Activated T-helper 1 cell treated with anti-CD3 and anti-CD28 coated beads, Interleukin-12 subunit alpha, Interleukin-12 subunit beta, Interleukin-2, Interleukin-4 antibody, amounts not matched to agents 30 ng/mL and 10 ng/mL and 1 ng/mL, durations not matched to agents 14 hours and 24 hours and 36 hours (primary cell): Measurements from ENCODE around the gene TEX2. TPM values are rescaled to one million over a fixed set of nuclear protein-coding genes. Genes with fewer than 3 reads are reported as not detected.
"Not testable (repeated sequence)": the region's sequence is repeated elsewhere in the genome, so short reads cannot be mapped to it uniquely, and the experiment has no call there.

ENCODE experiments used
- DNase-seq: peaks from one replicate; pipeline ENCODE4 v3.0.0; 2021; ENCODE audit warnings: low spot score
- H3K27ac Mint-ChIP-seq: one replicate; pipeline ENCODE4 v1.8.0; 2021; ENCODE audit warnings: mild to moderate bottlenecking, mixed read lengths
- H3K27me3 Mint-ChIP-seq: one replicate; pipeline ENCODE4 v1.8.0; 2022; ENCODE audit warnings: mild to moderate bottlenecking, moderate library complexity, mixed read lengths; ENCODE audit not compliant: insufficient read depth
- H3K36me3 Mint-ChIP-seq: one replicate; pipeline ENCODE4 v1.8.0; 2021; ENCODE audit warnings: low read depth, mixed read lengths
- H3K4me1 Mint-ChIP-seq: one replicate; pipeline ENCODE4 v1.8.0; 2021; ENCODE audit warnings: low read depth, mixed read lengths
- H3K4me3 Mint-ChIP-seq: one replicate; pipeline ENCODE4 v1.8.0; 2021; ENCODE audit warnings: mild to moderate bottlenecking, moderate library complexity, mixed read lengths
- H3K9me3 Mint-ChIP-seq: one replicate; pipeline ENCODE4 v1.8.0; 2021; ENCODE audit warnings: mixed read lengths
- intact Hi-C: fragments of 100-400 bp; cut with micrococcal nuclease; formaldehyde crosslinking; loops from one replicate; pipeline ENCODE4 v1.15.1; 2024
- total RNA-seq: library from RNA; stranded (reverse); gene quantifications from 2 replicates; pipeline ENCODE4 v1.2.3, GENCODE V29; 2022

TEX2 gene
- total RNA-seq, 1 donor from 2014 or later: 20.6 TPM

GRCh38 chr17:64226132-64226531, 36.9 kb downstream of the TEX2 start:
- intact Hi-C loops: no loop called here
- Mint-ChIP-seq H3K36me3 (no peaks in the 10 kb centered on the region), H3K4me1 (no peaks in the 10 kb centered on the region), H3K4me3 (no peak overlapping the region), H3K9me3 (no peaks in the 10 kb centered on the region), H3K27ac (no peak overlapping the region), H3K27me3 (peaks cover 2% of the 10 kb centered on the region)
- no peak for DNase-seq

- no peaks in the 10 kb centered on the region for H3K4me1 Mint-ChIP-seq
- intact Hi-C loops: no loop called here
- no peak for DNase-seq
- no peak overlapping the region for H3K4me3 Mint-ChIP-seq
- H3K36me3 Mint-ChIP-seq: peaks cover 2% of the 10 kb centered on the region
- H3K27ac Mint-ChIP-seq: no peak overlapping the region
- H3K27me3 Mint-ChIP-seq: peaks cover 2% of the 10 kb centered on the region
- H3K9me3 Mint-ChIP-seq: no peaks in the 10 kb centered on the region
Observed at GRCh38 chr17:64225410-64225809, 37.6 kb downstream of the TEX2 start.

- H3K27ac Mint-ChIP-seq: no peak overlapping the region
- intact Hi-C loops: no loop called here
- H3K36me3 Mint-ChIP-seq: peaks cover 2% of the 10 kb centered on the region
- H3K27me3 Mint-ChIP-seq: peaks cover 4% of the 10 kb centered on the region
- no peak for DNase-seq
- no peak overlapping the region for H3K4me3 Mint-ChIP-seq
- H3K9me3 Mint-ChIP-seq: no peaks in the 10 kb centered on the region
- no peaks in the 10 kb centered on the region for H3K4me1 Mint-ChIP-seq
Observed at GRCh38 chr17:64223931-64224629, 39.0 kb downstream of the TEX2 start.

- peaks cover 4% of the 10 kb centered on the region for H3K27me3 Mint-ChIP-seq
- H3K36me3 Mint-ChIP-seq: peaks cover 2% of the 10 kb centered on the region
- H3K4me1 Mint-ChIP-seq: no peaks in the 10 kb centered on the region
- intact Hi-C loops: no loop called here
- no peak overlapping the region for H3K4me3 Mint-ChIP-seq
- DNase-seq: no peak
- no peaks in the 10 kb centered on the region for H3K9me3 Mint-ChIP-seq
- no peak overlapping the region for H3K27ac Mint-ChIP-seq
Observed at GRCh38 chr17:64223283-64223682, 39.8 kb downstream of the TEX2 start.

GRCh38 chr17:64221679-64222078, 41.4 kb downstream of the TEX2 start:
- DNase-seq: no peak
- Mint-ChIP-seq H3K27me3 (peaks cover 4% of the 10 kb centered on the region), H3K4me3 (no peak overlapping the region), H3K4me1 (peaks cover 10% of the 10 kb centered on the region), H3K9me3 (no peaks in the 10 kb centered on the region), H3K36me3 (peaks cover 4% of the 10 kb centered on the region), H3K27ac (no peak overlapping the region)
- intact Hi-C loops: no loop called here

GRCh38 chr17:64220604-64221003, 42.5 kb downstream of the TEX2 start:
- H3K9me3 Mint-ChIP-seq, H3K27me3 Mint-ChIP-seq, H3K27ac Mint-ChIP-seq, DNase-seq, intact Hi-C loops, H3K4me3 Mint-ChIP-seq, H3K36me3 Mint-ChIP-seq, H3K4me1 Mint-ChIP-seq: not testable (repeated sequence)

- Mint-ChIP-seq H3K4me1 (peaks cover 10% of the 10 kb centered on the region), H3K9me3 (no peaks in the 10 kb centered on the region), H3K27ac (no peak overlapping the region), H3K36me3 (peaks cover 4% of the 10 kb centered on the region), H3K27me3 (peaks cover 4% of the 10 kb centered on the region), H3K4me3 (no peak overlapping the region)
- DNase-seq: no peak
- intact Hi-C loops: loop anchor here (2.0 to 5.0 kb wide), 3 partner anchors 43 to 72 kb away; partner anchors contain the start of gene TEX2
Observed at GRCh38 chr17:64219571-64219970, 43.5 kb downstream of the TEX2 start.

GRCh38 chr17:64218066-64218465, 45.0 kb downstream of the TEX2 start:
- Mint-ChIP-seq H3K4me3 (no peak overlapping the region), H3K36me3 (peaks cover 10% of the 10 kb centered on the region), H3K4me1 (peaks cover 10% of the 10 kb centered on the region), H3K9me3 (no peaks in the 10 kb centered on the region), H3K27ac (peak overlapping the region; percentile 9), H3K27me3 (peaks cover 4% of the 10 kb centered on the region)
- intact Hi-C loops: loop anchor here (1.0 to 5.0 kb wide), 4 partner anchors 18 to 71 kb away; partner anchors contain the start of gene TEX2
- no peak for DNase-seq

- no peak overlapping the region for H3K27ac Mint-ChIP-seq
- intact Hi-C loops: loop anchor here (5.0 kb wide), 2 partner anchors 65 to 70 kb away; no protein-coding TSS in a partner anchor
- H3K4me3 Mint-ChIP-seq: no peak overlapping the region
- H3K4me1 Mint-ChIP-seq: peaks cover 12% of the 10 kb centered on the region
- DNase-seq: no peak
- H3K27me3 Mint-ChIP-seq: peaks cover 4% of the 10 kb centered on the region
- H3K36me3 Mint-ChIP-seq: peaks cover 14% of the 10 kb centered on the region
- no peaks in the 10 kb centered on the region for H3K9me3 Mint-ChIP-seq
Observed at GRCh38 chr17:64217249-64217691, 45.8 kb downstream of the TEX2 start.

GRCh38 chr17:64216338-64217248, 46.5 kb downstream of the TEX2 start:
- H3K36me3 Mint-ChIP-seq: peaks cover 17% of the 10 kb centered on the region
- DNase-seq: no peak
- no peak overlapping the region for H3K4me3 Mint-ChIP-seq
- intact Hi-C loops: loop anchor here (5.0 kb wide), 2 partner anchors 66 to 69 kb away; no protein-coding TSS in a partner anchor
- H3K4me1 Mint-ChIP-seq: peaks cover 16% of the 10 kb centered on the region
- H3K27me3 Mint-ChIP-seq: peaks cover 2% of the 10 kb centered on the region
- H3K9me3 Mint-ChIP-seq: no peaks in the 10 kb centered on the region
- no peak overlapping the region for H3K27ac Mint-ChIP-seq

GRCh38 chr17:64216000-64216337, 47.1 kb downstream of the TEX2 start:
- peaks cover 16% of the 10 kb centered on the region for H3K4me1 Mint-ChIP-seq
- no peak for DNase-seq
- H3K9me3 Mint-ChIP-seq: no peaks in the 10 kb centered on the region
- no peak overlapping the region for H3K4me3 Mint-ChIP-seq
- intact Hi-C loops: loop anchor here (5.0 kb wide), 2 partner anchors 66 to 69 kb away; no protein-coding TSS in a partner anchor
- peaks cover 2% of the 10 kb centered on the region for H3K27me3 Mint-ChIP-seq
- peaks cover 16% of the 10 kb centered on the region for H3K36me3 Mint-ChIP-seq
- no peak overlapping the region for H3K27ac Mint-ChIP-seq

GRCh38 chr17:64214950-64215349, 48.1 kb downstream of the TEX2 start:
- Mint-ChIP-seq H3K27ac (no peak overlapping the region), H3K27me3 (no peaks in the 10 kb centered on the region), H3K36me3 (peaks cover 15% of the 10 kb centered on the region), H3K9me3 (no peaks in the 10 kb centered on the region), H3K4me3 (no peak overlapping the region), H3K4me1 (peaks cover 16% of the 10 kb centered on the region)
- intact Hi-C loops: loop anchor here (5.0 kb wide), 2 partner anchors 67 to 68 kb away; no protein-coding TSS in a partner anchor
- DNase-seq: no peak
